IMR-90 (cell line): ENCODE data around the gene HTR3C. TPM values are rescaled to one million over a fixed set of nuclear protein-coding genes. Genes with fewer than 3 reads are reported as not detected.

Experiments used
- ATAC-seq: fragments of 200-7000 bp; cut with Tn5 transposase; 2 replicates; pipeline ENCODE4 v1.9.1; 2020; ENCODE audit warnings: low read depth, mild to moderate bottlenecking, moderate library complexity
- Bru-seq: library from RNA; stranded (reverse); fragments of 400-500 nt; gene quantifications from one replicate; lab custom pipeline; 2021; lab: Mats Ljungman, UMichigan
- BruChase-seq, 2 experiments: library from RNA; stranded (reverse); fragments of 400-500 nt; gene quantifications; one replicate each; lab custom pipeline; 2021; lab: Mats Ljungman, UMichigan
- BruUV-seq: library from RNA; stranded (reverse); fragments of 400-500 nt; replicated peaks from 2 replicates; lab custom pipeline; 2021; lab: Mats Ljungman, UMichigan
- CTCF ChIA-PET: fragments of 300-600 bp; formaldehyde crosslinking; extraction: SDS; loops from one replicate; lab custom pipeline; 2021; ENCODE audit warnings: antibody characterized with exemption; lab: Yijun Ruan, JAX
- POLR2A ChIA-PET: fragments of 300-600 bp; sonication (Branson Sonifier 250); formaldehyde crosslinking; loops from one replicate; lab custom pipeline; 2022; ENCODE audit warnings: antibody characterized with exemption; ENCODE audit not compliant: unreplicated experiment; lab: Charles Lee
- DNase-seq: peaks from one replicate; pipeline ENCODE4 v3.0.0; 2013
- H2AFZ ChIP-seq: replicated peaks from 2 replicates; pipeline ENCODE3; 2013; ENCODE audit warnings: low read length, mild to moderate bottlenecking; ENCODE audit not compliant: poor library complexity
- H2AK5ac ChIP-seq: 2 replicates; pipeline ENCODE4 v1.6.1; 2013; ENCODE audit warnings: low read depth, low read length, inconsistent platforms
- H2AK9ac ChIP-seq: replicated peaks from 2 replicates; pipeline ENCODE3; 2013; ENCODE audit warnings: mild to moderate bottlenecking, low read depth, low read length, moderate library complexity; ENCODE audit not compliant: poor library complexity
- H2BK120ac ChIP-seq: 2 replicates; pipeline ENCODE4 v1.6.1; 2013; ENCODE audit warnings: low read depth, low read length, inconsistent platforms
- H2BK15ac ChIP-seq: 3 replicates; pipeline ENCODE4 v1.6.1; 2013; ENCODE audit warnings: low read depth, low read length, inconsistent platforms
- H2BK20ac ChIP-seq: 2 replicates; pipeline ENCODE4 v1.6.1; 2013; ENCODE audit warnings: low read depth, mild to moderate bottlenecking, inconsistent platforms, low read length, moderate library complexity
- H2BK5ac ChIP-seq: 2 replicates; pipeline ENCODE4 v1.6.1; 2013; ENCODE audit warnings: mild to moderate bottlenecking, low read depth, low read length, inconsistent platforms; ENCODE audit not compliant: poor library complexity, severe bottlenecking
- H3K14ac ChIP-seq: replicated peaks from 2 replicates; pipeline ENCODE4 v1.6.1; 2013; ENCODE audit warnings: low read depth, low read length, inconsistent platforms
- H3K18ac ChIP-seq: 2 replicates; pipeline ENCODE4 v1.6.1; 2013; ENCODE audit warnings: low read depth, low read length, control low read depth
- H3K23ac ChIP-seq: 2 replicates; pipeline ENCODE4 v1.6.1; 2013; ENCODE audit warnings: low read depth, low read length, inconsistent platforms
- H3K27ac ChIP-seq: 2 replicates; pipeline ENCODE4 v1.5.1; 2013; ENCODE audit warnings: mild to moderate bottlenecking, control low read depth, low read length; ENCODE audit not compliant: insufficient read depth
- H3K27me3 ChIP-seq: 2 replicates; pipeline ENCODE4 v1.6.1; 2013; ENCODE audit warnings: low read length; ENCODE audit not compliant: control insufficient read depth, insufficient read depth
- H3K36me3 ChIP-seq: 2 replicates; pipeline ENCODE4 v1.6.1; 2013; ENCODE audit warnings: low read length, mixed read lengths; ENCODE audit not compliant: control insufficient read depth, insufficient read depth
- H3K4ac ChIP-seq: 2 replicates; pipeline ENCODE4 v1.6.1; 2013; ENCODE audit warnings: low read depth, low read length, inconsistent platforms
- H3K4me1 ChIP-seq: 2 replicates; pipeline ENCODE4 v1.6.1; 2013; ENCODE audit warnings: low read length, mixed read lengths; ENCODE audit not compliant: control insufficient read depth, insufficient read depth
- H3K4me2 ChIP-seq: 2 replicates; pipeline ENCODE4 v1.6.1; 2013; ENCODE audit warnings: low read depth, mild to moderate bottlenecking, control low read depth, low read length, moderate library complexity
- H3K4me3 ChIP-seq: 2 replicates; pipeline ENCODE4 v1.5.1; 2013; ENCODE audit warnings: low read depth, mild to moderate bottlenecking, control low read depth, low read length, moderate library complexity; ENCODE audit not compliant: insufficient read depth
- H3K56ac ChIP-seq: 2 replicates; pipeline ENCODE4 v1.6.1; 2013; ENCODE audit warnings: low read length, inconsistent platforms; ENCODE audit not compliant: insufficient read depth; ENCODE audit errors: extremely low read depth
- H3K79me1 ChIP-seq, 2 experiments: 2 replicates each; pipeline ENCODE4 v1.6.1; 2013; ENCODE audit warnings: low read length in 2 of 2, inconsistent platforms in 1 of 2, low read depth in 1 of 2
- H3K9ac ChIP-seq: 2 replicates; pipeline ENCODE4 v1.6.1; 2013; ENCODE audit warnings: low read depth, low read length, control low read depth
- H3K9me1 ChIP-seq: 2 replicates; pipeline ENCODE4 v1.6.1; 2013; ENCODE audit warnings: low read length, inconsistent platforms; ENCODE audit not compliant: insufficient read depth
- H3K9me3 ChIP-seq: 2 replicates; pipeline ENCODE4 v1.6.1; 2013; ENCODE audit warnings: low read length; ENCODE audit not compliant: control insufficient read depth, insufficient read depth
- H4K20me1 ChIP-seq: 2 replicates; pipeline ENCODE4 v1.6.1; 2013; ENCODE audit warnings: low read length, inconsistent platforms; ENCODE audit not compliant: insufficient read depth
- H4K5ac ChIP-seq: 2 replicates; pipeline ENCODE4 v1.6.1; 2013; ENCODE audit warnings: mild to moderate bottlenecking, low read depth, low read length, control low read depth
- H4K8ac ChIP-seq, 2 experiments: 2 replicates each; pipeline ENCODE4 v1.6.1; 2013; ENCODE audit warnings: low read depth in 2 of 2, low read length in 2 of 2, control low read depth in 1 of 2, inconsistent platforms in 1 of 2
- H4K91ac ChIP-seq: 2 replicates; pipeline ENCODE4 v1.6.1; 2013; ENCODE audit warnings: low read depth, low read length, inconsistent platforms; ENCODE audit not compliant: insufficient read depth
- BHLHE40 ChIP-seq: fragments of 150-350 bp; IDR thresholded peaks from 2 replicates; pipeline ENCODE4 v1.6.1; 2016; ENCODE audit warnings: mild to moderate bottlenecking, low read depth, low read length
- CEBPB ChIP-seq: IDR thresholded peaks from 2 replicates; pipeline ENCODE4 v1.6.1; 2012; ENCODE audit warnings: low read depth, low read length, improper control_type of control experiment
- CHD1 ChIP-seq: IDR thresholded peaks from 2 replicates; pipeline ENCODE4 v1.6.1; 2012; ENCODE audit warnings: low read depth, low read length, improper control_type of control experiment
- CTCF ChIP-seq: conservative IDR thresholded peaks from 2 replicates; pipeline ENCODE4 v1.5.1; 2012; ENCODE audit warnings: mild to moderate bottlenecking, low read depth, low read length, improper control_type of control experiment
- ELK1 ChIP-seq: fragments of 150-350 bp; IDR thresholded peaks from 2 replicates; pipeline ENCODE4 v1.6.1; 2016; ENCODE audit warnings: low read depth, mild to moderate bottlenecking, low read length, moderate library complexity, borderline replicate concordance
- FOS ChIP-seq: fragments of 150-350 bp; IDR thresholded peaks from 2 replicates; pipeline ENCODE4 v1.6.1; 2016; ENCODE audit warnings: low read depth, low read length
- MAFK ChIP-seq: IDR thresholded peaks from 2 replicates; pipeline ENCODE4 v1.6.1; 2012; ENCODE audit warnings: low read depth, low read length, improper control_type of control experiment
- MAZ ChIP-seq: IDR thresholded peaks from 2 replicates; pipeline ENCODE4 v1.6.1; 2012; ENCODE audit warnings: low read depth, mild to moderate bottlenecking, low read length, improper control_type of control experiment, moderate library complexity, borderline replicate concordance
- MXI1 ChIP-seq: IDR thresholded peaks from 2 replicates; pipeline ENCODE4 v1.6.1; 2012; ENCODE audit warnings: low read depth, mild to moderate bottlenecking, low read length, moderate library complexity, borderline replicate concordance
- NFE2L2 ChIP-seq: fragments of 150-350 bp; IDR thresholded peaks from 2 replicates; pipeline ENCODE4 v1.6.1; 2016; ENCODE audit warnings: low read depth, mild to moderate bottlenecking, low read length
- POLR2A ChIP-seq: IDR thresholded peaks from 2 replicates; pipeline ENCODE4 v1.6.1; 2012; ENCODE audit warnings: mild to moderate bottlenecking, low read depth, low read length
- RAD21 ChIP-seq: IDR thresholded peaks from 2 replicates; pipeline ENCODE4 v1.6.1; 2012; ENCODE audit warnings: low read length, improper control_type of control experiment
- RCOR1 ChIP-seq: IDR thresholded peaks from 2 replicates; pipeline ENCODE4 v1.6.1; 2012; ENCODE audit warnings: mild to moderate bottlenecking, low read length, improper control_type of control experiment; ENCODE audit not compliant: insufficient replicate concordance
- RFX5 ChIP-seq: IDR thresholded peaks from 2 replicates; pipeline ENCODE4 v1.8.0; 2012; ENCODE audit warnings: low read depth, mild to moderate bottlenecking, low read length, moderate library complexity
- SMC3 ChIP-seq: fragments of 150-350 bp; IDR thresholded peaks from 2 replicates; pipeline ENCODE4 v1.6.1; 2016; ENCODE audit warnings: low read depth, mild to moderate bottlenecking, antibody characterized with exemption, low read length, moderate library complexity
- USF2 ChIP-seq: fragments of 150-350 bp; IDR thresholded peaks from 2 replicates; pipeline ENCODE4 v1.6.1; 2017; ENCODE audit warnings: mild to moderate bottlenecking, antibody characterized with exemption, low read length, low read depth
- WGBS, 2 experiments: methylation state at CpG; one replicate each; pipeline versions ENCODE4 v1.1.5 to v1.1.7; 2013; ENCODE audit warnings: missing lambda C conversion rate in 2 of 2; ENCODE audit not compliant: insufficient read length in 1 of 2; ENCODE audit errors: extremely low coverage in 2 of 2; 5-methylcytosine and 5-hydroxymethylcytosine counted together
- dilution Hi-C: fragments of 300-500 bp; cut with HindIII; formaldehyde crosslinking; loops from one replicate; pipeline ENCODE4 v1.14.3; 2018; ENCODE audit warnings: low sequenced_read_pairs; ENCODE audit not compliant: unreplicated experiment
- in situ Hi-C: fragments of 300-500 bp; cut with MboI; formaldehyde crosslinking; loops from 3 replicates; pipeline ENCODE4 v1.14.3; 2019; ENCODE audit warnings: low sequenced_read_pairs, inconsistent platforms, mixed read lengths
- intact Hi-C: fragments of 100-400 bp; cut with micrococcal nuclease; formaldehyde crosslinking; loops from 2 replicates; pipeline ENCODE4 v1.10.0; 2022
- long read RNA-seq: library from polyadenylated mRNA; unstranded; transcript quantifications from one replicate; pipeline ENCODE4 v2.0.0, GENCODE V29; 2021; ENCODE audit not compliant: unreplicated experiment
- polyA plus RNA-seq, 3 experiments: library from polyadenylated mRNA; depleted of rRNA; stranded (reverse); fragments of >200 nt; gene quantifications; 2 replicates each; pipeline ENCODE4 v1.2.3, GENCODE V29; 2012; ENCODE audit warnings: low replicate concordance in 1 of 3
- total RNA-seq: library from RNA; depleted of rRNA; stranded (reverse); fragments of >200 nt; gene quantifications from 2 replicates; pipeline ENCODE4 v1.2.3, GENCODE V29; 2012; rRNA removed

HTR3C gene
- not detected in 2 replicates for total RNA-seq
- not detected in 2 replicates for polyA plus RNA-seq (2012; rRNA removed)
- not detected in 2 replicates for polyA plus RNA-seq (2012; cell fraction: cytosol; rRNA removed)
- polyA plus RNA-seq (2012; cell fraction: nucleus; rRNA removed; ENCODE audit: low replicate concordance), result not detected in 2 replicates
- not detected for Bru-seq, nascent RNA
- not detected for BruChase-seq, experiment 1, labeled RNA remaining after a 6-hour chase
- not detected for BruChase-seq, experiment 2, labeled RNA remaining after a 2-hour chase
- long read RNA-seq, result 0 reads

GRCh38 chr3:184052767-184053166, at the start of gene HTR3C:
TSS of gene HTR3C (plus strand) at chr3:184053047. CDS start at chr3:184053081, 34 bp downstream.
- BruUV-seq, result no TSS peak
- DNase-seq (no peak), ATAC-seq (no peak)
- Histone ChIP-seq H2BK20ac (no peak within 1 kb of the TSS), H3K4ac (no peak within 1 kb of the TSS), H2BK120ac (no peak within 1 kb of the TSS), H3K27me3 (peaks cover 25% of the 10 kb centered on the region), H4K20me1 (no peaks in the 10 kb centered on the region), H3K36me3 (no peaks in the 10 kb centered on the region), H4K91ac (no peak within 1 kb of the TSS), H3K56ac (no peak within 1 kb of the TSS), H3K4me3 (no peak within 1 kb of the TSS), H3K14ac (no peak within 1 kb of the TSS), H2AK5ac (no peak within 1 kb of the TSS), H3K23ac (no peak within 1 kb of the TSS), H3K9me3 (no peaks in the 10 kb centered on the region), H2AFZ (no peak within 1 kb of the TSS), H3K4me2 (no peak within 1 kb of the TSS), H3K4me1 (no peaks in the 10 kb centered on the region), H2AK9ac (no peak within 1 kb of the TSS), H3K9me1 (no peaks in the 10 kb centered on the region), H2BK15ac (no peak within 1 kb of the TSS), H3K27ac (no peak within 1 kb of the TSS), H4K5ac (no peak within 1 kb of the TSS), H3K18ac (no peak within 1 kb of the TSS), H4K8ac (no peak within 1 kb of the TSS), H3K79me1 (no peaks in the 10 kb centered on the region), H3K9ac (no peak within 1 kb of the TSS), H2BK5ac (no peak within 1 kb of the TSS)
- TF ChIP-seq SMC3 (no peak), BHLHE40 (no peak), ELK1 (no peak), FOS (no peak), MXI1 (no peak), CTCF (no peak), RCOR1 (no peak), RFX5 (no peak), CHD1 (no peak), MAFK (no peak), MAZ (no peak), NFE2L2 (no peak), CEBPB (no peak), USF2 (no peak), RAD21 (no peak), POLR2A (no peak)
- intact Hi-C loops (no loop called here), in situ Hi-C loops (no loop called here), dilution Hi-C loops (no loop called here)
- 67% methylated on average over 1 of the region's 4 CpGs; no CpG with 5 or more reads in 1 of the 2 experiments for WGBS, 2 experiments
- POLR2A ChIA-PET, result no interaction called here
- CTCF ChIA-PET, result no interaction called here
